PFSK-1 (cell line): ENCODE results near the gene TP53BP1.

ENCODE experiments used
- FOXP2 ChIP-seq: optimal IDR thresholded peaks from 2 replicates; pipeline ENCODE3; 2011; ENCODE audit warnings: borderline replicate concordance, control low read depth, inconsistent platforms; ENCODE audit not compliant: insufficient read depth; ENCODE audit errors: extremely low read length, extremely low read depth
- POLR2AphosphoS5 ChIP-seq: IDR thresholded peaks from 2 replicates; pipeline ENCODE4 v1.6.1; 2012; ENCODE audit warnings: low read depth, mild to moderate bottlenecking, control low read depth, low read length, moderate library complexity
- REST ChIP-seq, 2 experiments: IDR thresholded peaks; 2 replicates each; pipeline versions ENCODE4 v1.6.1 to v1.8.0; 2011 to 2012; ENCODE audit warnings: low read depth in 2 of 2, low read length in 2 of 2, control low read depth in 1 of 2, inconsistent platforms in 1 of 2, mild to moderate bottlenecking in 1 of 2, moderate library complexity in 1 of 2; ENCODE audit not compliant: insufficient read depth in 1 of 2
- SIN3A ChIP-seq: IDR thresholded peaks from 2 replicates; pipeline ENCODE4 v1.6.1; 2012; ENCODE audit warnings: mild to moderate bottlenecking, low read length, moderate library complexity, borderline replicate concordance; ENCODE audit not compliant: insufficient read depth
- TAF1 ChIP-seq: IDR thresholded peaks from 2 replicates; pipeline ENCODE4 v1.6.1; 2012; ENCODE audit warnings: low read length, control low read depth, borderline replicate concordance; ENCODE audit not compliant: insufficient read depth

The TP53BP1 gene

GRCh38 chr15:43483297-43484128 lies 9.4 kb downstream of the TP53BP1 start:
- TF ChIP-seq SIN3A: no peak
- TF ChIP-seq REST (IDR thresholded peaks at IDR 0.05; ENCODE audit: insufficient read depth in 1 of 2, low read depth in 2 of 2, low read length in 2 of 2): no peak
- no peak for TF ChIP-seq POLR2AphosphoS5
- TF ChIP-seq TAF1: no peak
- TF ChIP-seq FOXP2: no peak

DNA sequence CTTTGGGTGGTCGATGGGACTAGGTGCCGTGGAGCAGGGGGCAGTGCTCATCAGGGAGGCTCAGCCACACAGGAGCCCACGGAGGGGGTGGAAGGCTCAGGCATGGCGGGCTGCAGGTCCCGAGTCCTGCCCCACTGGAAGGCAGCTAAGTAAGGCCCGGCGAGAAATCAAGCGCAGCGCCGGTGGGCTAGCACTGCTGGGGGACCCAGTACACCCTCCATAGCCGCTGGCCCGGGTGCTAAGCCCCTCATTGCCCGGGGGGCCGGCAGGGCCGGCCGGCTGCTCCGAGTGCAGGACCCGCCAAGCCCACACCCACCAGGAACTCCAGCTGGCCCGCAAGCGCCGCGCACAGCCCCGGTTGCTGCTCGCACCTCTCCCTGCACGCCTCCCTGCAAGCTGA lies 19.1 kb downstream of the TP53BP1 start:
- TF ChIP-seq REST (IDR thresholded peaks at IDR 0.05; ENCODE audit: insufficient read depth in 1 of 2, low read depth in 2 of 2, low read length in 2 of 2): no peak
- no peak for TF ChIP-seq POLR2AphosphoS5
- no peak for TF ChIP-seq FOXP2
- TF ChIP-seq SIN3A: no peak
- no peak for TF ChIP-seq TAF1

DNA sequence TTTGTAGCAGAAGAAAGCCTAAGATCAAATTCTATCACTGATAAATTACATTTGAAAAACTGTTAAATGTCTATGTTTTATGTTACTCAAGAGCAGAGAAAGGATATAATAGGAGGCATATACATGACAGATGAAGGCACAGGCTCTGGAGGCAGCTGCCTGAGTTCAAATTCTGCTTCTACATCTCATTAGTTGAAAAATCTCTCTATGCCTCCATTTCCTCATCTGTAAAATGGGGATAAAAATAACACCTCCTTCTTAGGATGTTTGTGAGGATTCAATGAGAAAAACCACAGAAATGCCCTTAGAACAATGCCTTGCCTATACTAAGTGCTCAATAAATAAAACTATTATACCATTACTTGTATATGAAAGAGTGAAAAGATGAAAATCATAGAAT lies 21.0 kb downstream of the TP53BP1 start:
- no peak for TF ChIP-seq SIN3A
- TF ChIP-seq POLR2AphosphoS5: no peak
- no peak for TF ChIP-seq REST (IDR thresholded peaks at IDR 0.05; ENCODE audit: insufficient read depth in 1 of 2, low read depth in 2 of 2, low read length in 2 of 2)
- no peak for TF ChIP-seq TAF1
- no peak for TF ChIP-seq FOXP2

GRCh38 chr15:43469867-43470266 lies 23.1 kb downstream of the TP53BP1 start:
- TF ChIP-seq SIN3A (no peak), POLR2AphosphoS5 (no peak), REST (IDR thresholded peaks at IDR 0.05; ENCODE audit: insufficient read depth in 1 of 2, low read depth in 2 of 2, low read length in 2 of 2) (no peak), TAF1 (no peak), FOXP2 (no peak)
